Activated gamma-delta T cell (primary cell): ENCODE data around the gene SH2D3A.
A peak's percentile ranks its signal among the peaks of the same experiment; 100 is the strongest.

Source experiments
- DNase-seq: peaks from one replicate; lab custom pipeline; 2025; lab: John Stamatoyannopoulos, UW

Gene SH2D3A

GRCh38 chr19:6737873-6738786 lies 29.1 kb downstream of the SH2D3A start:
- no peak for DNase-seq

- DNase-seq: peak; percentile 99
These were observed 29.9 kb downstream of the SH2D3A start, which contains the start of gene GPR108 for GRCh38 chr19:6737284-6737872. GPR108 (minus strand) TSS chr19:6737580; CDS start chr19:6737576, 4 bp downstream.

- DNase-seq: no peak
These were observed 30.3 kb downstream of the SH2D3A start for GRCh38 chr19:6736917-6737283.

- DNase-seq: peak; percentile 42
These were observed 30.9 kb downstream of the SH2D3A start for GRCh38 chr19:6736169-6736916.

- DNase-seq: no peak
These were observed 31.9 kb downstream of the SH2D3A start for GRCh38 chr19:6735181-6735911.

- no peak for DNase-seq
These were observed 33.0 kb downstream of the SH2D3A start for GRCh38 chr19:6734096-6734696.

- no peak for DNase-seq
These were observed 33.7 kb downstream of the SH2D3A start for GRCh38 chr19:6733338-6734095.

GRCh38 chr19:6732803-6733337 lies 34.4 kb downstream of the SH2D3A start:
- no peak for DNase-seq

GRCh38 chr19:6731822-6732221 lies 35.4 kb downstream of the SH2D3A start:
- no peak for DNase-seq

- DNase-seq: no peak
These were observed 36.1 kb downstream of the SH2D3A start for GRCh38 chr19:6730941-6731670.

- DNase-seq: no peak
These were observed 37.0 kb downstream of the SH2D3A start for GRCh38 chr19:6730153-6730804.

GRCh38 chr19:6729573-6730152 lies 37.6 kb downstream of the SH2D3A start:
- DNase-seq: no peak

- no peak for DNase-seq
These were observed 38.9 kb downstream of the SH2D3A start for GRCh38 chr19:6728346-6728745.

GRCh38 chr19:6725513-6726231 lies 41.6 kb downstream of the SH2D3A start:
- no peak for DNase-seq

GRCh38 chr19:6724631-6725492 lies 42.4 kb downstream of the SH2D3A start:
- no peak for DNase-seq

GRCh38 chr19:6723738-6724137 lies 43.5 kb downstream of the SH2D3A start:
- no peak for DNase-seq

- DNase-seq: no peak
These were observed 44.1 kb downstream of the SH2D3A start for GRCh38 chr19:6723108-6723618.
